ENCODE measurements around the gene ROM1. TPM values are rescaled to one million over a fixed set of nuclear protein-coding genes. Genes with fewer than 3 reads are reported as not detected.
A peak's percentile ranks its signal among the peaks of the same experiment; 100 is the strongest.

Gene ROM1
- total and polyA plus RNA-seq, 2 donors, result 1.7 to 7.6 TPM

DNA sequence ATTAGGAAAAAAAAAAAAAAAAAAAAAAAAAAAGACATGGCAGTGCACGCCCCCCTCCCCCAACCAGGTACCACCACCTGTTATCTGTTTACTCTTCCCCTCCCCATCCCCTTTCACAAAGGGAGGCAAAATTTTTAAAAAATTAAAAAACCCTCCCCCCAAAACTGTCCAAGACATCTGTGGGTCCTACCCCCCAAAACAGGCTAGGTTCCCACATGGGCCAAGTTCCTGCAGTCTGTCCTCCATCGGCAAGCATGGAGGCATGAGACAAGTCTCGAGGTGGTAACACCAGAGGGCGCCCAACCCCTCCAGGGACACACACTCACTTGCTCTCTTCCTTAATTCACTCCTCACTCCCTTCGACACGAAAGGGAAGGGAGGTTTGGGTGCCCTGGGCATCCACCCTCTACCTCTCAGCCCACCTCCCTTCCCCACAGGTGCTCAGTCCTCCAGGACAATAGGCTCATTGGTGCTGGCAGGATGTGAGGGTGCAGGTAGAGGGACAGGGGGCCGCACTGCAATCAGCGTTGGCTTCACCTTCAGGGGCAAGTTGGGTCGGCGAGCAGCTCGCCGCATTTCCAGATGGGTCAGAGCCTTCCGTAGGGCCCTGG is 19.5 kb upstream of the ROM1 start:
- no peak overlapping the region for H3K4me3 ChIP-seq (ENCODE audit: low read length in 2 of 2)
- H3K4me1 ChIP-seq (ENCODE audit: control insufficient read depth in 2 of 2, insufficient read depth in 2 of 2, low read length in 2 of 2), result peaks cover 16 to 48% of the 10 kb centered on the region in 2 donors
- DNase-seq (ENCODE audit: low read depth in 6 of 9, low spot score in 9 of 9), result peak in 6 of 9 donors; percentile 55 to 88 (median 77)
- WGBS, result 63% methylated on average over 13 of the region's 13 CpGs
- H3K27me3 ChIP-seq (ENCODE audit: control insufficient read depth in 2 of 2, insufficient read depth in 1 of 2, low read length in 1 of 2), result no peaks in the 10 kb centered on the region
- H3K27ac ChIP-seq (ENCODE audit: low read depth in 1 of 2, low read length in 1 of 2), result peak overlapping the region; percentile 15 to 50
- H3K9me3 ChIP-seq (ENCODE audit: control insufficient read depth in 2 of 2, insufficient read depth in 1 of 2, low read length in 1 of 2), result peaks cover 0 to 1% of the 10 kb centered on the region in 2 donors
- peaks cover 51 to 63% of the 10 kb centered on the region in 2 donors for H3K36me3 ChIP-seq (ENCODE audit: control insufficient read depth in 2 of 2, insufficient read depth in 2 of 2, low read length in 1 of 2)

- H3K36me3 ChIP-seq (ENCODE audit: control insufficient read depth in 2 of 2, insufficient read depth in 2 of 2, low read length in 1 of 2), result peaks cover 51 to 70% of the 10 kb centered on the region in 2 donors
- H3K27ac ChIP-seq (ENCODE audit: low read depth in 1 of 2, low read length in 1 of 2), result no peak overlapping the region
- H3K4me1 ChIP-seq (ENCODE audit: control insufficient read depth in 2 of 2, insufficient read depth in 2 of 2, low read length in 2 of 2), result peaks cover 22 to 53% of the 10 kb centered on the region in 2 donors
- H3K9me3 ChIP-seq (ENCODE audit: control insufficient read depth in 2 of 2, insufficient read depth in 1 of 2, low read length in 1 of 2), result peaks cover 0 to 1% of the 10 kb centered on the region in 2 donors
- H3K27me3 ChIP-seq (ENCODE audit: control insufficient read depth in 2 of 2, insufficient read depth in 1 of 2, low read length in 1 of 2), result no peaks in the 10 kb centered on the region
- DNase-seq (ENCODE audit: low read depth in 6 of 9, low spot score in 9 of 9), result no peak
- WGBS, result 99% methylated on average over 8 of the region's 8 CpGs
- no peak overlapping the region for H3K4me3 ChIP-seq (ENCODE audit: low read length in 2 of 2)
Measured at GRCh38 chr11:62595124-62595523, 17.9 kb upstream of the ROM1 start.

DNA sequence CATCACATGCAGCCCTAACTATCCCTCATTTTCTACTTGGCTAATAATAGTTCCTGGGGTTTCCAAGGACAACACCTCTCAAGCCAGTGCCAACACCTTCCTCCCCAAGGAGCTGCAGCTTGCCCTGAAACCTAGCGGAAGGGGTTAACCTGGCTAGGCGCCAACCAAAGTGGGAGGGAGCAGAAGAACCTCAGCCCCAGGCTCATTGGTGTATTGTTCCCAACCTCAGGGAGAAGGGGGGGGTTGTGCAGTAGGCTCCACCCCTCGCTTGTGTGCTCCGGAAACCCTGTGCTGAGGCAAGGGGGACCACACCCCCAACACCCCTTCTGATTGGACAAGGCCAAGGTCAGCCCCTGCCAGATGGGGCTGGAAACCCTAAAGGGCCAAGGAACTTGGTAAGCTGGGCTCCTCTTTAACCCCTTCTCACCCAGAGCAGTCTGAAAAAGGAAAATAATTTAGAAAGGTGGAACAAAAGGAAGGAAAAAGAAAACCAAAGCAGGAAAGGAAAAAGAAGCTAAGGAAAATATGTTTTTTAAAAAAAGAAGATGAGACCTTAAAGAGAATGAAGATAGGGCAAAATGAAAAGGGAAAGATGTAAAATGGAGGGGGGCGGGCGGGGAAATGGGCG is 13.9 kb upstream of the ROM1 start:
- peak; percentile 91 to 99 (median 97) for DNase-seq (ENCODE audit: low read depth in 6 of 9, low spot score in 9 of 9)
- Histone ChIP-seq H3K9me3 (ENCODE audit: control insufficient read depth in 2 of 2, insufficient read depth in 1 of 2, low read length in 1 of 2) (no peaks in the 10 kb centered on the region), H3K4me1 (ENCODE audit: control insufficient read depth in 2 of 2, insufficient read depth in 2 of 2, low read length in 2 of 2) (peaks cover 15 to 43% of the 10 kb centered on the region in 2 donors), H3K36me3 (ENCODE audit: control insufficient read depth in 2 of 2, insufficient read depth in 2 of 2, low read length in 1 of 2) (peaks cover 43 to 57% of the 10 kb centered on the region in 2 donors), H3K27me3 (ENCODE audit: control insufficient read depth in 2 of 2, insufficient read depth in 1 of 2, low read length in 1 of 2) (peaks cover 0 to 5% of the 10 kb centered on the region in 2 donors), H3K27ac (ENCODE audit: low read depth in 1 of 2, low read length in 1 of 2) (peak overlapping the region; percentile 58 to 87), H3K4me3 (ENCODE audit: low read length in 2 of 2) (peak overlapping the region; percentile 90 to 100)
- 38% methylated on average over 7 of the region's 7 CpGs for WGBS

DNA sequence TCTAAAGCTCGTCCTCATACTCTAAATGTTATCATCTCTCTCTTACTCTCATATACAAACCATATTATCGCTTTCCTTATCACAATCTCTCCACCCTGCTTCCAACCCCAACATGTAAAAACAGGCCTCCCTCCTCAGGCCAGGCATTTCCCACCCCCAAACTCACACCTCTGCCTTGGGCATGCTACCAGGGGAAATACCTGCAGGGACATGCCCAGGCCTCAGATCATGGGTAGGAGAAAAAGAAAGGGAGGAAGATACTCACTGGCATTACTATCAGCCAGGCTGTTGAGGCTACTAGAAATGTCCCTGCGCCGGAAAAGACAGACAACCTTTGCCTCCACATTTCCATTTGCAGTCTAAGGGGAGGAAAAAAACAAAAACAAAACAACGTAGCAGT is 13.2 kb upstream of the ROM1 start:
- peak in 1 of 9 donors; percentile 24 for DNase-seq (ENCODE audit: low read depth in 6 of 9, low spot score in 9 of 9)
- H3K4me1 ChIP-seq (ENCODE audit: control insufficient read depth in 2 of 2, insufficient read depth in 2 of 2, low read length in 2 of 2), result peaks cover 15 to 47% of the 10 kb centered on the region in 2 donors
- peaks cover 36 to 50% of the 10 kb centered on the region in 2 donors for H3K36me3 ChIP-seq (ENCODE audit: control insufficient read depth in 2 of 2, insufficient read depth in 2 of 2, low read length in 1 of 2)
- peak overlapping the region; percentile 90 to 100 for H3K4me3 ChIP-seq (ENCODE audit: low read length in 2 of 2)
- peaks cover 0 to 5% of the 10 kb centered on the region in 2 donors for H3K27me3 ChIP-seq (ENCODE audit: control insufficient read depth in 2 of 2, insufficient read depth in 1 of 2, low read length in 1 of 2)
- WGBS, result 81% methylated on average over 5 of the region's 5 CpGs
- peak overlapping the region; percentile 1 to 87 for H3K27ac ChIP-seq (ENCODE audit: low read depth in 1 of 2, low read length in 1 of 2)
- H3K9me3 ChIP-seq (ENCODE audit: control insufficient read depth in 2 of 2, insufficient read depth in 1 of 2, low read length in 1 of 2), result no peaks in the 10 kb centered on the region

- Histone ChIP-seq H3K4me1 (ENCODE audit: control insufficient read depth in 2 of 2, insufficient read depth in 2 of 2, low read length in 2 of 2) (peaks cover 15 to 48% of the 10 kb centered on the region in 2 donors), H3K4me3 (ENCODE audit: low read length in 2 of 2) (peak overlapping the region; percentile 90 to 100), H3K27ac (ENCODE audit: low read depth in 1 of 2, low read length in 1 of 2) (peak overlapping the region; percentile 87 to 95), H3K36me3 (ENCODE audit: control insufficient read depth in 2 of 2, insufficient read depth in 2 of 2, low read length in 1 of 2) (peaks cover 33 to 50% of the 10 kb centered on the region in 2 donors), H3K27me3 (ENCODE audit: control insufficient read depth in 2 of 2, insufficient read depth in 1 of 2, low read length in 1 of 2) (peaks cover 0 to 5% of the 10 kb centered on the region in 2 donors), H3K9me3 (ENCODE audit: control insufficient read depth in 2 of 2, insufficient read depth in 1 of 2, low read length in 1 of 2) (no peaks in the 10 kb centered on the region)
- DNase-seq (ENCODE audit: low read depth in 6 of 9, low spot score in 9 of 9), result peak in 2 of 9 donors; percentile 16 to 52
- WGBS, result 1% methylated on average over 26 of the region's 26 CpGs
Measured at GRCh38 chr11:62600367-62601121, 12.5 kb upstream of the ROM1 start.

DNA sequence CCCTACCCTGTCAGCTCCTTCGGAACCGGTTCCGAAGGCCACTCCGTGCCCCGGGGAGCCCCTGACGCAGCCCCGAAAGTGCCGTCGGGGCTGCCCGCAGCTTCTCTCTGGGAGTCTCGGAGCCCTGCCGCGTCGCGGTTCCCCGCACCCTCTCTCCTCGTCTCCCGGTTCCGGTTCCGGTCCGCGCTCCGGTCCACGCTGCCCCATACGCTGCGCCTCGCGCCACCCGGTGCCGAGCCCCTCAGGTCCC is 12.0 kb upstream of the ROM1 start:
- Histone ChIP-seq H3K4me1 (ENCODE audit: control insufficient read depth in 2 of 2, insufficient read depth in 2 of 2, low read length in 2 of 2) (peaks cover 15 to 48% of the 10 kb centered on the region in 2 donors), H3K27ac (ENCODE audit: low read depth in 1 of 2, low read length in 1 of 2) (peak overlapping the region; percentile 87 to 95), H3K4me3 (ENCODE audit: low read length in 2 of 2) (peak overlapping the region; percentile 90 to 100), H3K27me3 (ENCODE audit: control insufficient read depth in 2 of 2, insufficient read depth in 1 of 2, low read length in 1 of 2) (peaks cover 0 to 5% of the 10 kb centered on the region in 2 donors), H3K36me3 (ENCODE audit: control insufficient read depth in 2 of 2, insufficient read depth in 2 of 2, low read length in 1 of 2) (peaks cover 33 to 50% of the 10 kb centered on the region in 2 donors), H3K9me3 (ENCODE audit: control insufficient read depth in 2 of 2, insufficient read depth in 1 of 2, low read length in 1 of 2) (no peaks in the 10 kb centered on the region)
- under 1% methylated on average over 30 of the region's 30 CpGs for WGBS
- DNase-seq (ENCODE audit: low read depth in 6 of 9, low spot score in 9 of 9), result peak in 1 of 9 donors; percentile 28

GRCh38 chr11:62601372-62602140 is 11.5 kb upstream of the ROM1 start, which contains the start of gene MTA2:
Gene MTA2 (minus strand): TSS chr11:62601865. CDS start chr11:62601450, 415 bp downstream.
- DNase-seq (ENCODE audit: low read depth in 6 of 9, low spot score in 9 of 9), result peak; percentile 93 to 99 (median 97)
- peaks cover 0 to 5% of the 10 kb centered on the region in 2 donors for H3K27me3 ChIP-seq (ENCODE audit: control insufficient read depth in 2 of 2, insufficient read depth in 1 of 2, low read length in 1 of 2)
- peak within 1 kb of the TSS; percentile 87 to 95 for H3K27ac ChIP-seq (ENCODE audit: low read depth in 1 of 2, low read length in 1 of 2)
- WGBS, result under 1% methylated on average over 83 of the region's 83 CpGs
- no peaks in the 10 kb centered on the region for H3K9me3 ChIP-seq (ENCODE audit: control insufficient read depth in 2 of 2, insufficient read depth in 1 of 2, low read length in 1 of 2)
- H3K4me3 ChIP-seq (ENCODE audit: low read length in 2 of 2), result peak within 1 kb of the TSS; percentile 90 to 100
- H3K4me1 ChIP-seq (ENCODE audit: control insufficient read depth in 2 of 2, insufficient read depth in 2 of 2, low read length in 2 of 2), result peaks cover 15 to 48% of the 10 kb centered on the region in 2 donors
- peaks cover 29 to 48% of the 10 kb centered on the region in 2 donors for H3K36me3 ChIP-seq (ENCODE audit: control insufficient read depth in 2 of 2, insufficient read depth in 2 of 2, low read length in 1 of 2)

GRCh38 chr11:62602141-62603071 is 10.7 kb upstream of the ROM1 start:
- Histone ChIP-seq H3K27me3 (ENCODE audit: control insufficient read depth in 2 of 2, insufficient read depth in 1 of 2, low read length in 1 of 2) (peaks cover 0 to 5% of the 10 kb centered on the region in 2 donors), H3K36me3 (ENCODE audit: control insufficient read depth in 2 of 2, insufficient read depth in 2 of 2, low read length in 1 of 2) (peaks cover 21 to 44% of the 10 kb centered on the region in 2 donors), H3K27ac (ENCODE audit: low read depth in 1 of 2, low read length in 1 of 2) (peak overlapping the region; percentile 85 to 87), H3K4me1 (ENCODE audit: control insufficient read depth in 2 of 2, insufficient read depth in 2 of 2, low read length in 2 of 2) (peaks cover 15 to 48% of the 10 kb centered on the region in 2 donors), H3K4me3 (ENCODE audit: low read length in 2 of 2) (peak overlapping the region; percentile 90 to 100), H3K9me3 (ENCODE audit: control insufficient read depth in 2 of 2, insufficient read depth in 1 of 2, low read length in 1 of 2) (no peaks in the 10 kb centered on the region)
- DNase-seq (ENCODE audit: low read depth in 6 of 9, low spot score in 9 of 9), result peak in 1 of 9 donors; percentile 44
- WGBS, result 52% methylated on average over 96 of the region's 96 CpGs

Data from thymus (tissue), 11 donors.